Thyroid gland (tissue), 4 donors: ENCODE data around the gene SNAPC4. TPM values are rescaled to one million over a fixed set of nuclear protein-coding genes. Genes with fewer than 3 reads are reported as not detected.
A peak's percentile ranks its signal among the peaks of the same experiment; 100 is the strongest.
"Not testable (repeated sequence)": the region's sequence is repeated elsewhere in the genome, so short reads cannot be mapped to it uniquely, and the experiment has no call there.

Experiments used
- DNase-seq, 2 donors: peaks; one replicate each; pipeline ENCODE4 v3.0.0-alpha.2; 2019
- H3K27ac ChIP-seq, 3 donors: fragments of 200-600 bp; sonication (generic); 1 replicate in 2 of 3; 2 replicates in 1 of 3; pipeline ENCODE4 v1.5.1; 2016 to 2019; ENCODE audit warnings: mild to moderate bottlenecking in 1 of 3, moderate library complexity in 1 of 3
- H3K27me3 ChIP-seq: fragments of 200-600 bp; sonication (generic); one replicate; pipeline ENCODE4 v1.5.1; 2019
- H3K36me3 ChIP-seq, 2 donors: fragments of 200-600 bp; sonication (generic); one replicate each; pipeline ENCODE4 v1.5.1; 2016 to 2019
- H3K4me1 ChIP-seq, 2 donors: fragments of 200-600 bp; sonication (generic); one replicate each; pipeline ENCODE4 v1.5.1; 2017 to 2019
- H3K4me3 ChIP-seq, 3 donors: fragments of 200-600 bp; sonication (generic); replicated peaks in 1 of 3; 1 replicate in 2 of 3; 2 replicates in 1 of 3; pipeline ENCODE4 v1.5.1; 2016; ENCODE audit warnings: mild to moderate bottlenecking in 1 of 3
- H3K9me3 ChIP-seq: fragments of 200-600 bp; sonication (generic); one replicate; pipeline ENCODE4 v1.5.1; 2017
- CTCF ChIP-seq, 6 experiments: fragments of 200-600 bp in 3 of 6; fragments of 450-650 bp in 3 of 6; sonication (generic) in 3 of 6; IDR thresholded peaks; one replicate each; pipeline ENCODE4 v1.5.1; 2016 to 2019; ENCODE audit warnings: antibody characterized with exemption in 6 of 6, mild to moderate bottlenecking in 2 of 6, inconsistent platforms in 1 of 6, moderate library complexity in 1 of 6
- POLR2A ChIP-seq, 2 donors: fragments of 450-650 bp; IDR thresholded peaks; one replicate each; pipeline ENCODE4 v1.6.1; 2017; ENCODE audit warnings: antibody characterized with exemption in 2 of 2, mild to moderate bottlenecking in 2 of 2, moderate library complexity in 1 of 2
- WGBS, 2 donors: methylation state at CpG; one replicate each; pipeline ENCODE4 v1.1.5; 2017; 5-methylcytosine and 5-hydroxymethylcytosine counted together
- intact Hi-C: fragments of 100-400 bp; cut with DNase I; formaldehyde crosslinking; loops from one replicate; pipeline ENCODE4 v1.15.1; 2023
- total RNA-seq, 4 donors: library from RNA; depleted of rRNA; stranded (reverse); fragments of >200 nt; gene quantifications; one replicate each; pipeline ENCODE4 v1.2.3, GENCODE V29; 2016

Gene SNAPC4
- total RNA-seq, 4 donors from 2014 or later: 7.0 to 8.0 (median 7.5) TPM

- no peaks in the 10 kb centered on the region for H3K9me3 ChIP-seq
- no peaks in the 10 kb centered on the region for H3K36me3 ChIP-seq
- TF ChIP-seq POLR2A (IDR thresholded peaks at IDR 0.05) (no peak), CTCF (IDR thresholded peaks at IDR 0.05) (no peak)
- intact Hi-C loops: no loop called here
- H3K27me3 ChIP-seq: no peaks in the 10 kb centered on the region
- DNase-seq: no peak
- no peak overlapping the region for H3K4me3 ChIP-seq
- peaks cover 8 to 18% of the 10 kb centered on the region in 2 donors for H3K4me1 ChIP-seq
- 68 to 83% methylated on average over 9 of the region's 11 CpGs for WGBS, 2 donors
- no peak overlapping the region for H3K27ac ChIP-seq
These were observed 46.9 kb downstream of the SNAPC4 start for GRCh38 chr9:136353088-136353487.

GRCh38 chr9:136352682-136353081, 47.3 kb downstream of the SNAPC4 start:
- Histone ChIP-seq H3K4me1 (peaks cover 8 to 18% of the 10 kb centered on the region in 2 donors), H3K4me3 (no peak overlapping the region), H3K27ac (no peak overlapping the region), H3K27me3 (no peaks in the 10 kb centered on the region), H3K36me3 (no peaks in the 10 kb centered on the region), H3K9me3 (no peaks in the 10 kb centered on the region)
- intact Hi-C loops: no loop called here
- TF ChIP-seq CTCF (IDR thresholded peaks at IDR 0.05) (no peak), POLR2A (IDR thresholded peaks at IDR 0.05) (no peak)
- peak; percentile 87 to 93 for DNase-seq
- WGBS, 2 donors: 24 to 49% methylated on average over 5 to 9 of the region's 16 CpGs

GRCh38 chr9:136351868-136352267, 48.1 kb downstream of the SNAPC4 start:
- H3K9me3 ChIP-seq, H3K4me3 ChIP-seq, intact Hi-C loops, DNase-seq, H3K27me3 ChIP-seq, H3K27ac ChIP-seq, H3K36me3 ChIP-seq: not testable (repeated sequence)
- WGBS, 2 donors: 92% methylated on average over 11 of the region's 24 CpGs; no CpG with 5 or more reads in 1 of the 2 donors
- peaks cover 8 to 18% of the 10 kb centered on the region in 2 donors for H3K4me1 ChIP-seq

GRCh38 chr9:136351252-136351800, 48.6 kb downstream of the SNAPC4 start:
- no peak overlapping the region for H3K27ac ChIP-seq
- H3K4me1 ChIP-seq: peaks cover 8 to 21% of the 10 kb centered on the region in 2 donors
- WGBS, 2 donors: 80% methylated on average over 1 of the region's 11 CpGs; no CpG with 5 or more reads in 1 of the 2 donors
- intact Hi-C loops: no loop called here
- H3K9me3 ChIP-seq: no peaks in the 10 kb centered on the region
- TF ChIP-seq POLR2A (IDR thresholded peaks at IDR 0.05) (no peak), CTCF (IDR thresholded peaks at IDR 0.05) (no peak)
- DNase-seq: no peak
- no peaks in the 10 kb centered on the region for H3K27me3 ChIP-seq
- H3K4me3 ChIP-seq: no peak overlapping the region
- H3K36me3 ChIP-seq: no peaks in the 10 kb centered on the region

Other genes starting within 250 kb of the SNAPC4 start
- not detected for gene LHX3, start 195.0 kb downstream of the SNAPC4 start, total RNA-seq
- gene QSOX2, start 154.4 kb downstream of the SNAPC4 start, total RNA-seq: 10 to 100 TPM in 3 of 4 donors, 1 to 10 TPM in 1; 8.9 to 19.1 (median 11.2) TPM
- 1 to 10 TPM; 5.2 to 9.1 (median 6.2) TPM for gene CCDC187, start 96.1 kb downstream of the SNAPC4 start, total RNA-seq
- gene GPSM1, start 72.6 kb downstream of the SNAPC4 start, total RNA-seq: 10 to 100 TPM in 3 of 4 donors, 1 to 10 TPM in 1; 5.9 to 18.1 (median 12.2) TPM
- gene DNLZ, start 36.4 kb downstream of the SNAPC4 start, total RNA-seq: 10 to 100 TPM; 16.2 to 58.4 (median 23.1) TPM
- 1 to 10 TPM in 1 of 4 donors, under 1 TPM in 3; 0.27 to 1.5 (median 0.74) TPM for gene CARD9, start 26.5 kb downstream of the SNAPC4 start, total RNA-seq
- gene ENTR1, start 10.4 kb upstream of the SNAPC4 start, total RNA-seq: 10 to 100 TPM; 27.9 to 46.1 (median 33.9) TPM
- gene PMPCA, start 10.5 kb upstream of the SNAPC4 start, total RNA-seq: 10 to 100 TPM; 28.8 to 48.2 (median 39.0) TPM
- gene INPP5E, start 39.7 kb upstream of the SNAPC4 start, total RNA-seq: 10 to 100 TPM; 10.2 to 21.3 (median 13.4) TPM
- 10 to 100 TPM; 47.7 to 73.8 (median 62.5) TPM for gene SEC16A, start 82.9 kb upstream of the SNAPC4 start, total RNA-seq
- 10 to 100 TPM; 19.6 to 35.4 (median 23.2) TPM for gene NOTCH1, start 145.9 kb upstream of the SNAPC4 start, total RNA-seq